ENCODE measurements around the gene FBLL1. TPM values are rescaled to one million over a fixed set of nuclear protein-coding genes. Genes with fewer than 3 reads are reported as not detected.

The FBLL1 gene
- total and polyA plus RNA-seq, 9 of the 15 experiments (the other 6 are each of a cell fraction or from before 2014, with no cell fraction given): not detected

DNA sequence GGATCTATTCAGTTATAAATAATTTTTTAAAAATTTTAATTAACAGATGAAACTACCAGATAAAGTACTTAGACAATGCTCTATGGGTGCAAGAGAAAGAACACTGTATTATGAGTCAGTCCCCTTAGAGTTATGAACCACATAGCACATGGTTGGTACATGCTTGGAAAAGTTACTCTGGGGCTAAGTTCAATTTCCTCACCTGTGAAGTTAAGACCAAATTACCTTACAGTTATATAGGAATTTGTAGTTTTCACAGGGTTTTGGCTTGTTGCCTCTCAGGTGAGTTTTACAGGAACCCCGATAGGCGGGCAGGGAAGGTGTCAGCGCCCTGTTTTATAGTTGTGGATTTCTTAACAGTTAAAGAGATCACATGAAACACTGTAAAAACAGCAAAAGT is 48.9 kb downstream of the FBLL1 start:
- TF ChIP-seq SMARCE1 (IDR thresholded peaks at IDR 0.05) (no peak), FOXA1 (IDR thresholded peaks at IDR 0.05; ENCODE audit: borderline replicate concordance) (no peak), FOSL1 (tag; conservative IDR thresholded peaks at IDR 0.05) (peak; percentile 31; the same call in 1 of the 2 replicates), HSF4 (CRISPR knock-in tag; IDR thresholded peaks at IDR 0.05; ENCODE audit: borderline replicate concordance) (no peak), TCF7 (IDR thresholded peaks at IDR 0.05; ENCODE audit: borderline replicate concordance) (no peak), JUND (IDR thresholded peaks at IDR 0.05; ENCODE audit: borderline replicate concordance, low read depth, low read length) (0 out of 2 replicates have a peak, but pooled peaks have one; percentile 5), JUND (tag; IDR thresholded peaks at IDR 0.05; ENCODE audit: borderline replicate concordance, low read depth, low read length) (no peak), POLR2H (tag; IDR thresholded peaks at IDR 0.05; ENCODE audit: low read depth) (0 out of 2 replicates have a peak, but pooled peaks have one; percentile 8)
- TF ChIP-seq, protein P1, sequence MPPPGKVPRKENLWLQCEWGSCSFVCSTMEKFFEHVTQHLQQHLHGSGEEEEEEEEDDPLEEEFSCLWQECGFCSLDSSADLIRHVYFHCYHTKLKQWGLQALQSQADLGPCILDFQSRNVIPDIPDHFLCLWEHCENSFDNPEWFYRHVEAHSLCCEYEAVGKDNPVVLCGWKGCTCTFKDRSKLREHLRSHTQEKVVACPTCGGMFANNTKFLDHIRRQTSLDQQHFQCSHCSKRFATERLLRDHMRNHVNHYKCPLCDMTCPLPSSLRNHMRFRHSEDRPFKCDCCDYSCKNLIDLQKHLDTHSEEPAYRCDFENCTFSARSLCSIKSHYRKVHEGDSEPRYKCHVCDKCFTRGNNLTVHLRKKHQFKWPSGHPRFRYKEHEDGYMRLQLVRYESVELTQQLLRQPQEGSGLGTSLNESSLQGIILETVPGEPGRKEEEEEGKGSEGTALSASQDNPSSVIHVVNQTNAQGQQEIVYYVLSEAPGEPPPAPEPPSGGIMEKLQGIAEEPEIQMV (tag; conservative IDR thresholded peaks at IDR 0.05; ENCODE audit: low read depth): no peak
- TF ChIP-seq, protein P2, sequence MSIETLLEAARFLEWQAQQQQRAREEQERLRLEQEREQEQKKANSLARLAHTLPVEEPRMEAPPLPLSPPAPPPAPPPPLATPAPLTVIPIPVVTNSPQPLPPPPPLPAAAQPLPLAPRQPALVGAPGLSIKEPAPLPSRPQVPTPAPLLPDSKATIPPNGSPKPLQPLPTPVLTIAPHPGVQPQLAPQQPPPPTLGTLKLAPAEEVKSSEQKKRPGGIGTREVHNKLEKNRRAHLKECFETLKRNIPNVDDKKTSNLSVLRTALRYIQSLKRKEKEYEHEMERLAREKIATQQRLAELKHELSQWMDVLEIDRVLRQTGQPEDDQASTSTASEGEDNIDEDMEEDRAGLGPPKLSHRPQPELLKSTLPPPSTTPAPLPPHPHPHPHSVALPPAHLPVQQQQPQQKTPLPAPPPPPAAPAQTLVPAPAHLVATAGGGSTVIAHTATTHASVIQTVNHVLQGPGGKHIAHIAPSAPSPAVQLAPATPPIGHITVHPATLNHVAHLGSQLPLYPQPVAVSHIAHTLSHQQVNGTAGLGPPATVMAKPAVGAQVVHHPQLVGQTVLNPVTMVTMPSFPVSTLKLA (conservative IDR thresholded peaks at IDR 0.05): peak; percentile 14 to 31; a peak in 2 of 4 replicates
- TF ChIP-seq, protein P3, sequence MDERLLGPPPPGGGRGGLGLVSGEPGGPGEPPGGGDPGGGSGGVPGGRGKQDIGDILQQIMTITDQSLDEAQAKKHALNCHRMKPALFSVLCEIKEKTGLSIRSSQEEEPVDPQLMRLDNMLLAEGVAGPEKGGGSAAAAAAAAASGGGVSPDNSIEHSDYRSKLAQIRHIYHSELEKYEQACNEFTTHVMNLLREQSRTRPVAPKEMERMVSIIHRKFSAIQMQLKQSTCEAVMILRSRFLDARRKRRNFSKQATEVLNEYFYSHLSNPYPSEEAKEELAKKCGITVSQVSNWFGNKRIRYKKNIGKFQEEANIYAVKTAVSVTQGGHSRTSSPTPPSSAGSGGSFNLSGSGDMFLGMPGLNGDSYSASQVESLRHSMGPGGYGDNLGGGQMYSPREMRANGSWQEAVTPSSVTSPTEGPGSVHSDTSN (CRISPR knock-in tag; IDR thresholded peaks at IDR 0.05; ENCODE audit: low read depth): no peak
- TF ChIP-seq, protein P3 (tag; conservative IDR thresholded peaks at IDR 0.05; ENCODE audit: low read depth): no peak
- Histone ChIP-seq H3K4me2 (ENCODE audit: insufficient read depth, low read length) (peak overlapping the region; percentile 90), H3K4me1 (replicated peaks in 1 of 2; ENCODE audit: control insufficient read depth in 2 of 2, insufficient read depth in 2 of 2, low read length in 2 of 2) (peaks cover 23 to 26% of the 10 kb centered on the region in 2 experiments; a peak in 4 of 5 replicates), H3K79me2 (ENCODE audit: control insufficient read depth, insufficient read depth, low read length) (peaks cover 58% of the 10 kb centered on the region), H3K9ac (ENCODE audit: insufficient read depth in 1 of 2, low read depth in 2 of 2, low read length in 2 of 2) (peak overlapping the region; percentile 89 to 95), H3K4me3 (peak overlapping the region; percentile 95), H3K36me3 (ENCODE audit: control insufficient read depth, insufficient read depth, low read length) (peaks cover 25% of the 10 kb centered on the region; the same call in 2 of the 3 replicates), H3K27ac (ENCODE audit: extremely low read depth, low read depth, low read length) (peak overlapping the region; percentile 95), H3K9me1 (ENCODE audit: control insufficient read depth, insufficient read depth, low read length) (no peaks in the 10 kb centered on the region), H3K27me3 (ENCODE audit: control insufficient read depth in 2 of 2, insufficient read depth in 2 of 2, low read length in 2 of 2) (no peaks in the 10 kb centered on the region), H4K20me1 (replicated peaks; ENCODE audit: control insufficient read depth, insufficient read depth, low read length) (peaks cover 2% of the 10 kb centered on the region; the same call in 1 of the 2 replicates), H2AFZ (ENCODE audit: low read depth, low read length) (no peak overlapping the region), H3K9me3 (replicated peaks; ENCODE audit: control insufficient read depth, insufficient read depth, low read depth, low read length) (no peaks in the 10 kb centered on the region)
- POLR2A ChIA-PET: no interaction called here
- CTCF ChIA-PET (ENCODE audit: low intra/inter-chr PET ratio): no interaction called here
- in situ Hi-C loops (cut with MboI): no loop called here
- whole genome bisulfite sequencing (ENCODE audit: insufficient coverage, low coverage, missing lambda C conversion rate): 0% methylated on average over 3 of the region's 3 CpGs
- no TSS peak for BruUV-seq (replicated peaks)
- intact Hi-C loops (cut with micrococcal nuclease): loop anchor here (5.0 kb wide), 2 partner anchors 91 to 1004 kb away; partner anchors contain the start of genes RARS1 and SPDL1
- ATAC-seq: peak; percentile 10; the same call in 1 of the 3 replicates
- FAIRE-seq: no peak
- DNase-seq (ENCODE audit: extremely low read depth in 1 of 4, low spot score in 3 of 4): peak in 2 of 4 experiments; percentile 17 to 22

Measured in K562 (cell line).